ENCODE results near the gene FAM174C.

- TF ChIP-seq, protein P1, sequence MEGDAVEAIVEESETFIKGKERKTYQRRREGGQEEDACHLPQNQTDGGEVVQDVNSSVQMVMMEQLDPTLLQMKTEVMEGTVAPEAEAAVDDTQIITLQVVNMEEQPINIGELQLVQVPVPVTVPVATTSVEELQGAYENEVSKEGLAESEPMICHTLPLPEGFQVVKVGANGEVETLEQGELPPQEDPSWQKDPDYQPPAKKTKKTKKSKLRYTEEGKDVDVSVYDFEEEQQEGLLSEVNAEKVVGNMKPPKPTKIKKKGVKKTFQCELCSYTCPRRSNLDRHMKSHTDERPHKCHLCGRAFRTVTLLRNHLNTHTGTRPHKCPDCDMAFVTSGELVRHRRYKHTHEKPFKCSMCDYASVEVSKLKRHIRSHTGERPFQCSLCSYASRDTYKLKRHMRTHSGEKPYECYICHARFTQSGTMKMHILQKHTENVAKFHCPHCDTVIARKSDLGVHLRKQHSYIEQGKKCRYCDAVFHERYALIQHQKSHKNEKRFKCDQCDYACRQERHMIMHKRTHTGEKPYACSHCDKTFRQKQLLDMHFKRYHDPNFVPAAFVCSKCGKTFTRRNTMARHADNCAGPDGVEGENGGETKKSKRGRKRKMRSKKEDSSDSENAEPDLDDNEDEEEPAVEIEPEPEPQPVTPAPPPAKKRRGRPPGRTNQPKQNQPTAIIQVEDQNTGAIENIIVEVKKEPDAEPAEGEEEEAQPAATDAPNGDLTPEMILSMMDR (tag by site-specific recombination; IDR thresholded peaks at IDR 0.05) = no peak
- TF ChIP-seq SALL2 (tag by site-specific recombination; IDR thresholded peaks at IDR 0.05; ENCODE audit: borderline replicate concordance) = no peak
- no peak for TF ChIP-seq ZNF292 (tag by site-specific recombination; IDR thresholded peaks at IDR 0.05; ENCODE audit: borderline replicate concordance, low read depth)
- no peak for TF ChIP-seq ZNF24 (tag by site-specific recombination; IDR thresholded peaks at IDR 0.05)
- TF ChIP-seq, protein P2, sequence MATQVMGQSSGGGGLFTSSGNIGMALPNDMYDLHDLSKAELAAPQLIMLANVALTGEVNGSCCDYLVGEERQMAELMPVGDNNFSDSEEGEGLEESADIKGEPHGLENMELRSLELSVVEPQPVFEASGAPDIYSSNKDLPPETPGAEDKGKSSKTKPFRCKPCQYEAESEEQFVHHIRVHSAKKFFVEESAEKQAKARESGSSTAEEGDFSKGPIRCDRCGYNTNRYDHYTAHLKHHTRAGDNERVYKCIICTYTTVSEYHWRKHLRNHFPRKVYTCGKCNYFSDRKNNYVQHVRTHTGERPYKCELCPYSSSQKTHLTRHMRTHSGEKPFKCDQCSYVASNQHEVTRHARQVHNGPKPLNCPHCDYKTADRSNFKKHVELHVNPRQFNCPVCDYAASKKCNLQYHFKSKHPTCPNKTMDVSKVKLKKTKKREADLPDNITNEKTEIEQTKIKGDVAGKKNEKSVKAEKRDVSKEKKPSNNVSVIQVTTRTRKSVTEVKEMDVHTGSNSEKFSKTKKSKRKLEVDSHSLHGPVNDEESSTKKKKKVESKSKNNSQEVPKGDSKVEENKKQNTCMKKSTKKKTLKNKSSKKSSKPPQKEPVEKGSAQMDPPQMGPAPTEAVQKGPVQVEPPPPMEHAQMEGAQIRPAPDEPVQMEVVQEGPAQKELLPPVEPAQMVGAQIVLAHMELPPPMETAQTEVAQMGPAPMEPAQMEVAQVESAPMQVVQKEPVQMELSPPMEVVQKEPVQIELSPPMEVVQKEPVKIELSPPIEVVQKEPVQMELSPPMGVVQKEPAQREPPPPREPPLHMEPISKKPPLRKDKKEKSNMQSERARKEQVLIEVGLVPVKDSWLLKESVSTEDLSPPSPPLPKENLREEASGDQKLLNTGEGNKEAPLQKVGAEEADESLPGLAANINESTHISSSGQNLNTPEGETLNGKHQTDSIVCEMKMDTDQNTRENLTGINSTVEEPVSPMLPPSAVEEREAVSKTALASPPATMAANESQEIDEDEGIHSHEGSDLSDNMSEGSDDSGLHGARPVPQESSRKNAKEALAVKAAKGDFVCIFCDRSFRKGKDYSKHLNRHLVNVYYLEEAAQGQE (tag by site-specific recombination; IDR thresholded peaks at IDR 0.05) = no peak; the same call in 1 of the 2 replicates
- no peak for TF ChIP-seq ZNF266 (tag by site-specific recombination; IDR thresholded peaks at IDR 0.05; ENCODE audit: low read depth)
- TF ChIP-seq ZNF670 (tag by site-specific recombination; IDR thresholded peaks at IDR 0.05; ENCODE audit: low read depth) = no peak
- no peak for TF ChIP-seq ZNF311 (tag by site-specific recombination; IDR thresholded peaks at IDR 0.05; ENCODE audit: borderline replicate concordance)
- no peak for TF ChIP-seq FEZF1 (tag by site-specific recombination; IDR thresholded peaks at IDR 0.05)
- TF ChIP-seq HOXA7 (CRISPR knock-in tag; IDR thresholded peaks at IDR 0.05; ENCODE audit: borderline replicate concordance) = no peak
- peak; percentile 93 for TF ChIP-seq ZBTB48 (tag by site-specific recombination; IDR thresholded peaks at IDR 0.05)
- TF ChIP-seq KLF17 (tag by site-specific recombination; IDR thresholded peaks at IDR 0.05) = no peak
- TF ChIP-seq ZNF19 (tag by site-specific recombination; IDR thresholded peaks at IDR 0.05; ENCODE audit: low read depth) = no peak
Measured at GRCh38 chr19:1260749-1261537, 14.4 kb upstream of the FAM174C start.
